K562 (cell line): ENCODE results near the gene JUNB. TPM values are rescaled to one million over a fixed set of nuclear protein-coding genes. Genes with fewer than 3 reads are reported as not detected.

Experiments
- BDP1 ChIP-seq: IDR thresholded peaks from 3 replicates; pipeline ENCODE4 v1.6.1; 2011; ENCODE audit not compliant: insufficient read length, insufficient read depth
- BHLHE40 ChIP-seq: IDR thresholded peaks from 2 replicates; pipeline ENCODE4 v1.6.1; 2011; ENCODE audit warnings: low read length, improper control_type of control experiment
- CBFA2T2 ChIP-seq: fragments of 450-650 bp; conservative IDR thresholded peaks from 2 replicates; pipeline ENCODE4 v1.6.1; 2017; ENCODE audit warnings: mild to moderate bottlenecking
- CHD1 ChIP-seq: fragments of 200-600 bp; sonication (generic); IDR thresholded peaks from one replicate; pipeline ENCODE4 v1.6.1; 2012; ENCODE audit warnings: mild to moderate bottlenecking, moderate library complexity, low read length, inconsistent platforms
- CREB5 ChIP-seq: fragments of 250-450 bp; sonication (Bioruptor Pico); IDR thresholded peaks from 2 replicates; pipeline ENCODE4 v1.5.0; 2020; ENCODE audit warnings: mild to moderate bottlenecking
- ETV1 ChIP-seq: fragments of 450-650 bp; conservative IDR thresholded peaks from 2 replicates; pipeline ENCODE4 v1.6.1; 2016; ENCODE audit warnings: missing genetic modification characterization, control low read depth, low read depth, missing compliant biosample characterization
- HDAC6 ChIP-seq: IDR thresholded peaks from 2 replicates; pipeline ENCODE4 v1.6.1; 2012; ENCODE audit warnings: low read depth, mild to moderate bottlenecking, control low read depth, inconsistent platforms, low read length, moderate library complexity
- MIER1 ChIP-seq: fragments of 450-650 bp; IDR thresholded peaks from 2 replicates; pipeline ENCODE4 v1.6.1; 2016; ENCODE audit warnings: antibody characterized with exemption, mild to moderate bottlenecking, low read depth
- PHF20 ChIP-seq: fragments of 450-650 bp; IDR thresholded peaks from 2 replicates; pipeline ENCODE4 v1.6.1; 2018; ENCODE audit not compliant: partially characterized antibody
- POLR3G ChIP-seq: IDR thresholded peaks from 2 replicates; pipeline ENCODE4 v1.6.1; 2011; ENCODE audit not compliant: insufficient read length, insufficient replicate concordance; ENCODE audit errors: extremely low read depth
- SAP30 ChIP-seq: fragments of 200-600 bp; sonication (generic); IDR thresholded peaks from 2 replicates; pipeline ENCODE4 v1.6.1; 2012; ENCODE audit warnings: borderline replicate concordance, low read depth, mild to moderate bottlenecking, moderate library complexity, low read length, control low read depth, inconsistent platforms; ENCODE audit not compliant: insufficient read depth, poor library complexity, severe bottlenecking
- SMAD3 ChIP-seq: fragments of 450-650 bp; formaldehyde crosslinking; conservative IDR thresholded peaks from 2 replicates; pipeline ENCODE4 v1.4.0; 2020; ENCODE audit warnings: mild to moderate bottlenecking
- XRCC5 ChIP-seq: fragments of 200-400 bp; formaldehyde crosslinking; IDR thresholded peaks from 2 replicates; pipeline ENCODE4 v1.6.1; 2017; ENCODE audit warnings: low read depth, mild to moderate bottlenecking, low read length
- ZBTB33 ChIP-seq: sonication (generic); formaldehyde crosslinking; IDR thresholded peaks from 2 replicates; pipeline ENCODE4 v1.8.1; 2023; ENCODE audit warnings: mild to moderate bottlenecking, missing genetic modification reagents
- ZNF197 ChIP-seq: fragments of 200-800 bp; sonication (Bioruptor generic); IDR thresholded peaks from 2 replicates; pipeline ENCODE4 v1.6.1; 2016; ENCODE audit warnings: low read depth, missing genetic modification characterization, missing compliant biosample characterization
- ZNF324 ChIP-seq: fragments of 250-450 bp; sonication (Bioruptor Pico); IDR thresholded peaks from 2 replicates; pipeline ENCODE4 v1.4.0; 2020; ENCODE audit warnings: mild to moderate bottlenecking
- ZNF561 ChIP-seq: fragments of 450-650 bp; formaldehyde crosslinking; conservative IDR thresholded peaks from 2 replicates; pipeline ENCODE4 v1.4.0; 2020; ENCODE audit warnings: mild to moderate bottlenecking, moderate library complexity
- ZNF717 ChIP-seq: fragments of 250-450 bp; sonication (Bioruptor Pico); IDR thresholded peaks from 2 replicates; pipeline ENCODE4 v1.5.0; 2021
- polyA plus RNA-seq, 8 experiments: library from polyadenylated mRNA; depleted of rRNA in 4 of 8; stranded (reverse) in 5 of 8; unstranded in 3 of 8; fragments of >200 nt; fragmentation: Nextera tagmentation in 2 of 8; fragmentation: Illumina TruSeq in 1 of 8; extraction: Ambion mirVana in 2 of 8; extraction: Trizol in 1 of 8; gene quantifications; 2 replicates each; pipeline versions ENCODE4 v1.2.1 to v1.2.3, GENCODE V29; 2011 to 2014; ENCODE audit warnings: inconsistent platforms in 1 of 8, missing spikeins in 1 of 8
- total RNA-seq, 7 experiments: library from RNA; depleted of rRNA in 6 of 7; stranded (reverse); fragments of >200 nt in 6 of 7; fragmentation: Illumina TruSeq in 2 of 7; extraction: Trizol in 2 of 7; gene quantifications; 2 replicates each; pipeline versions ENCODE4 v1.2.1 to v1.2.3, GENCODE V29; 2011 to 2021; ENCODE audit warnings: low replicate concordance in 1 of 7
- TF ChIP-seq, protein P1 (sequence below): fragments of 250-450 bp; sonication (Bioruptor Pico); IDR thresholded peaks from 2 replicates; pipeline ENCODE4 v1.4.0; 2020; ENCODE audit warnings: mild to moderate bottlenecking
- TF ChIP-seq, protein P2 (sequence below), 2 experiments: fragments of 150-350 bp in 1 of 2; IDR thresholded peaks; 2 replicates each; pipeline ENCODE4 v1.6.1; 2012 to 2016; ENCODE audit warnings: low read depth in 2 of 2, low read length in 2 of 2, mild to moderate bottlenecking in 1 of 2, moderate library complexity in 1 of 2

JUNB gene
- total and polyA plus RNA-seq, 9 of the 15 experiments (the other 6 are each of a cell fraction or from before 2014, with no cell fraction given): 0.23 to 88.1 (median 13.1) TPM

DNA sequence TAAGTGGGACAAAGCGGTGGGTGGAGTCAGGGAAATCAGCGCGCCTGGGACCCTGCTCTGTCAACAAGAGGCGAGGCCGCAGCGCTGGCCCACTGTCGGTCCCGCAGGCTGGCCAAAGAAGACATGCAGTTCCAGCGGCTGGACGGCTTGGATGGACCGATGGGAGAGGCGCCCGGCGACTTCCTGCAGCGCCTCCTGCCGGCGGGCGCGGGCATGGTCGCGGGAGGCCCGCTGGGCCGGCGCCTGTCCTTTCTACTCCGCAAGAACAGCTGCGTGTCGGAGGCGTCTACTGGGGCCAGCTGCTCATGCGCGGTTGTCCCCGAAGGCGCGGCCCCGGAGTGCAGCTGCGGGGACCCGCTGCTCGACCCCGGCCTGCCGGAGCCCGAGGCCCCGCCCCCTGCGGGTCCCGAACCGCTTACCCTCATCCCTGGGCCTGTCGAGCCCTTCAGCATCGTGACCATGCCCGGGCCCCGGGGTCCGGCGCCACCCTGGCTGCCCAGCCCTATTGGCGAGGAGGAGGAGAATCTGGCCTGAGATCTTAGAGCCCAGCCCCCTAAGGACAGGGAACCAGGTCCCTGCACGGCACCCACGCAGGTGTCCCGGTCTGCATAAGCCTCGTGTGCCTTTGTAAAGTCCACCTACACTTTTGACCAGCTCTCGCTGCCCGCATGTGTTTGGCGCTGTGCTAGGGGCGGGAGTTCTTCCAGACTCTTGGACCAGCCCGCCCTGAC lies 33.6 kb upstream of the JUNB start (continued):
- peak; percentile 38; the same call in 1 of the 2 replicates for TF ChIP-seq BHLHE40
- no peak for TF ChIP-seq MIER1
- TF ChIP-seq POLR3G: no peak
- TF ChIP-seq ZNF197: no peak
- no peak for TF ChIP-seq ZNF561 (CRISPR knock-in tag)
- TF ChIP-seq CBFA2T2: peak; percentile 22; the same call in 1 of the 2 replicates
- TF ChIP-seq PHF20: no peak
- TF ChIP-seq ZNF717: no peak
- TF ChIP-seq XRCC5: peak; percentile 76; the same call in 1 of the 2 replicates
- TF ChIP-seq, protein P1, sequence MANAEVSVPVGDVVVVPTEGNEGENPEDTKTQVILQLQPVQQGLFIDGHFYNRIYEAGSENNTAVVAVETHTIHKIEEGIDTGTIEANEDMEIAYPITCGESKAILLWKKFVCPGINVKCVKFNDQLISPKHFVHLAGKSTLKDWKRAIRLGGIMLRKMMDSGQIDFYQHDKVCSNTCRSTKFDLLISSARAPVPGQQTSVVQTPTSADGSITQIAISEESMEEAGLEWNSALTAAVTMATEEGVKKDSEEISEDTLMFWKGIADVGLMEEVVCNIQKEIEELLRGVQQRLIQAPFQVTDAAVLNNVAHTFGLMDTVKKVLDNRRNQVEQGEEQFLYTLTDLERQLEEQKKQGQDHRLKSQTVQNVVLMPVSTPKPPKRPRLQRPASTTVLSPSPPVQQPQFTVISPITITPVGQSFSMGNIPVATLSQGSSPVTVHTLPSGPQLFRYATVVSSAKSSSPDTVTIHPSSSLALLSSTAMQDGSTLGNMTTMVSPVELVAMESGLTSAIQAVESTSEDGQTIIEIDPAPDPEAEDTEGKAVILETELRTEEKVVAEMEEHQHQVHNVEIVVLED (CRISPR knock-in tag): no peak
- TF ChIP-seq CHD1: no peak
- no peak for TF ChIP-seq SAP30
- TF ChIP-seq BDP1: no peak
- no peak for TF ChIP-seq ZBTB33 (CRISPR knock-in tag)
- TF ChIP-seq ZNF324 (CRISPR knock-in tag): no peak
- TF ChIP-seq, protein P2, sequence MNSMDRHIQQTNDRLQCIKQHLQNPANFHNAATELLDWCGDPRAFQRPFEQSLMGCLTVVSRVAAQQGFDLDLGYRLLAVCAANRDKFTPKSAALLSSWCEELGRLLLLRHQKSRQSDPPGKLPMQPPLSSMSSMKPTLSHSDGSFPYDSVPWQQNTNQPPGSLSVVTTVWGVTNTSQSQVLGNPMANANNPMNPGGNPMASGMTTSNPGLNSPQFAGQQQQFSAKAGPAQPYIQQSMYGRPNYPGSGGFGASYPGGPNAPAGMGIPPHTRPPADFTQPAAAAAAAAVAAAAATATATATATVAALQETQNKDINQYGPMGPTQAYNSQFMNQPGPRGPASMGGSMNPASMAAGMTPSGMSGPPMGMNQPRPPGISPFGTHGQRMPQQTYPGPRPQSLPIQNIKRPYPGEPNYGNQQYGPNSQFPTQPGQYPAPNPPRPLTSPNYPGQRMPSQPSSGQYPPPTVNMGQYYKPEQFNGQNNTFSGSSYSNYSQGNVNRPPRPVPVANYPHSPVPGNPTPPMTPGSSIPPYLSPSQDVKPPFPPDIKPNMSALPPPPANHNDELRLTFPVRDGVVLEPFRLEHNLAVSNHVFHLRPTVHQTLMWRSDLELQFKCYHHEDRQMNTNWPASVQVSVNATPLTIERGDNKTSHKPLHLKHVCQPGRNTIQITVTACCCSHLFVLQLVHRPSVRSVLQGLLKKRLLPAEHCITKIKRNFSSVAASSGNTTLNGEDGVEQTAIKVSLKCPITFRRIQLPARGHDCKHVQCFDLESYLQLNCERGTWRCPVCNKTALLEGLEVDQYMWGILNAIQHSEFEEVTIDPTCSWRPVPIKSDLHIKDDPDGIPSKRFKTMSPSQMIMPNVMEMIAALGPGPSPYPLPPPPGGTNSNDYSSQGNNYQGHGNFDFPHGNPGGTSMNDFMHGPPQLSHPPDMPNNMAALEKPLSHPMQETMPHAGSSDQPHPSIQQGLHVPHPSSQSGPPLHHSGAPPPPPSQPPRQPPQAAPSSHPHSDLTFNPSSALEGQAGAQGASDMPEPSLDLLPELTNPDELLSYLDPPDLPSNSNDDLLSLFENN (IDR thresholded peaks at IDR 0.05; ENCODE audit: low read depth in 2 of 2, low read length in 2 of 2): 0 out of 4 replicates have a peak, but pooled peaks of 1 of the 2 experiments have one; percentile 28
- no peak for TF ChIP-seq SMAD3 (CRISPR knock-in tag)
- no peak for TF ChIP-seq HDAC6
- no peak for TF ChIP-seq ETV1 (tag)
- TF ChIP-seq CREB5 (CRISPR knock-in tag): no peak
